DND-41 (cell line): Measurements from ENCODE around the gene LHX2.

Experiments
- EZH2 ChIP-seq: IDR thresholded peaks from 3 replicates; pipeline ENCODE4 v1.6.1; 2012; ENCODE audit warnings: borderline replicate concordance, low read depth, mild to moderate bottlenecking, moderate library complexity, low read length, inconsistent platforms; ENCODE audit not compliant: severe bottlenecking
- TF ChIP-seq, protein P1 (sequence below): IDR thresholded peaks from 2 replicates; pipeline ENCODE4 v1.5.1; 2012; ENCODE audit warnings: borderline replicate concordance, low read length, moderate library complexity, mild to moderate bottlenecking; ENCODE audit not compliant: poor library complexity, severe bottlenecking; ENCODE audit errors: extremely low read depth

DNA sequence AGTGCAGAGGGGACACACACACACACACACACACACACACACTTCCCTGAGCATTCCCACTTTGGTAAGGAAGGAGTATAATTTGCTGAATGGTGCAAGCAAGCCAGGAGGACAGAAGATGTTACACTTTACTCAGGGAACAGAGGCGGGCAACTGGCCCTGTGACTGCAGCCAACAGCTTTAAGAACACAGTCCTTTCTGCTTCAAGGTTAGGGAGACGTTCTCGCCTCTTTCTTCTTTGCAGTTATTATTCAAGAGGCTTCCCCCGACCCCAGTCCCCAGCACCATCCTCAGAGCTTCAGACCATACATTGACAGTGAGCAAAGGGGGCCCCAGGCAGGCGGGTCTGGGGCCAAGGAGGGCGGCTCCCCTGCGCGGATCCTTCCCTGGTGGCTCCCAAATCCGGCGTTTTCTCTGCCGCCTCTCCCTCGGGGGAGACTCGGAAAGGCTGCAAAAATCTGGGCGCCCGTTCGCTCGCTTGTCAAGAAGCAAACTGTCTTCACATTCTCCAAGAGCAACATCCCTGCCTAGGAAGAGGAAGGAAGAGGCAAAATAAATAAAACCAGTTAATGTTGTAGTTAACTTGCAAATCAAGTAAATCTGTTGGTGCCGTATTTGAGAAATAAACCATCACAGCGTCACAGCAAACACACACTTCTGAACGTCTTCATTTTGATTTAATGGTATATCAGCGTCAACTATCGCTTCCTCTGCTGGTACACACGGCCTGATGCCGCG, 3.8 kb upstream of the LHX2 start:
- TF ChIP-seq, protein P1, sequence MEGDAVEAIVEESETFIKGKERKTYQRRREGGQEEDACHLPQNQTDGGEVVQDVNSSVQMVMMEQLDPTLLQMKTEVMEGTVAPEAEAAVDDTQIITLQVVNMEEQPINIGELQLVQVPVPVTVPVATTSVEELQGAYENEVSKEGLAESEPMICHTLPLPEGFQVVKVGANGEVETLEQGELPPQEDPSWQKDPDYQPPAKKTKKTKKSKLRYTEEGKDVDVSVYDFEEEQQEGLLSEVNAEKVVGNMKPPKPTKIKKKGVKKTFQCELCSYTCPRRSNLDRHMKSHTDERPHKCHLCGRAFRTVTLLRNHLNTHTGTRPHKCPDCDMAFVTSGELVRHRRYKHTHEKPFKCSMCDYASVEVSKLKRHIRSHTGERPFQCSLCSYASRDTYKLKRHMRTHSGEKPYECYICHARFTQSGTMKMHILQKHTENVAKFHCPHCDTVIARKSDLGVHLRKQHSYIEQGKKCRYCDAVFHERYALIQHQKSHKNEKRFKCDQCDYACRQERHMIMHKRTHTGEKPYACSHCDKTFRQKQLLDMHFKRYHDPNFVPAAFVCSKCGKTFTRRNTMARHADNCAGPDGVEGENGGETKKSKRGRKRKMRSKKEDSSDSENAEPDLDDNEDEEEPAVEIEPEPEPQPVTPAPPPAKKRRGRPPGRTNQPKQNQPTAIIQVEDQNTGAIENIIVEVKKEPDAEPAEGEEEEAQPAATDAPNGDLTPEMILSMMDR: no peak
- TF ChIP-seq EZH2: no peak
